HFF-Myc (cell line): ENCODE data around the gene MGST2.
A peak's percentile ranks its signal among the peaks of the same experiment; 100 is the strongest.

Source experiments
- DNase-seq: peaks from one replicate; pipeline ENCODE4 v3.0.0-alpha.2; 2011; ENCODE audit warnings: low read depth; ENCODE audit errors: extremely low read depth
- H3K4me3 ChIP-seq: replicated peaks from 2 replicates; pipeline ENCODE4 v1.5.1; 2011; ENCODE audit warnings: low read depth, mild to moderate bottlenecking, control low read depth, low read length
- CTCF ChIP-seq: IDR thresholded peaks from 2 replicates; pipeline ENCODE4 v1.5.1; 2012; ENCODE audit warnings: mild to moderate bottlenecking, low read depth, low read length, control low read depth; ENCODE audit errors: missing control alignments

Gene MGST2

GRCh38 chr4:139643042-139643895, 22.4 kb upstream of the MGST2 start:
- no peak for DNase-seq
- no peak overlapping the region for H3K4me3 ChIP-seq
- no peak for TF ChIP-seq CTCF

GRCh38 chr4:139645458-139645857, 20.2 kb upstream of the MGST2 start:
- no peak for TF ChIP-seq CTCF
- DNase-seq, result no peak
- H3K4me3 ChIP-seq, result no peak overlapping the region

GRCh38 chr4:139647184-139647583, 18.4 kb upstream of the MGST2 start:
- no peak for DNase-seq
- no peak for TF ChIP-seq CTCF
- no peak overlapping the region for H3K4me3 ChIP-seq

GRCh38 chr4:139647952-139648351, 17.7 kb upstream of the MGST2 start:
- TF ChIP-seq CTCF, result no peak
- DNase-seq, result no peak

GRCh38 chr4:139651282-139652194, 14.1 kb upstream of the MGST2 start:
- peak; percentile 96 for TF ChIP-seq CTCF
- peak; percentile 59 for DNase-seq
- H3K4me3 ChIP-seq, result no peak overlapping the region

More at GRCh38 chr4:139647952-139648351, 17.7 kb upstream of the MGST2 start:
- H3K4me3 ChIP-seq, result no peak overlapping the region

GRCh38 chr4:139654516-139654915, 11.1 kb upstream of the MGST2 start:
- no peak for DNase-seq
- TF ChIP-seq CTCF, result no peak
- H3K4me3 ChIP-seq, result no peak overlapping the region
